Keratinocyte (primary cell): ENCODE results near the gene ARRB1. TPM values are rescaled to one million over a fixed set of nuclear protein-coding genes. Genes with fewer than 3 reads are reported as not detected.

Experiments
- DNase-seq: peaks from one replicate; pipeline ENCODE4 v3.0.0-alpha.2; 2011; ENCODE audit warnings: low read depth, missing footprints, low spot score
- FAIRE-seq: peaks from 2 replicates; lab custom pipeline; 2011; peaks lifted over from hg19 to GRCh38; lab: Jason Lieb, UNC
- H2AFZ ChIP-seq: 2 replicates; pipeline ENCODE4 v1.6.0; 2012; ENCODE audit warnings: low read length, control low read depth, inconsistent platforms; ENCODE audit not compliant: control insufficient read depth
- H3K27ac ChIP-seq: 2 replicates; pipeline ENCODE4 v1.5.1; 2011; ENCODE audit warnings: low read length; ENCODE audit not compliant: control insufficient read depth, insufficient read depth
- H3K27me3 ChIP-seq: 3 replicates; pipeline ENCODE4 v1.6.0; 2011; ENCODE audit warnings: low read length; ENCODE audit not compliant: control insufficient read depth, insufficient read depth; ENCODE audit errors: extremely low read depth
- H3K36me3 ChIP-seq, 2 experiments: 2 replicates in 1 of 2; 3 replicates in 1 of 2; pipeline ENCODE4 v1.5.1; 2011; ENCODE audit warnings: low read length in 2 of 2, mild to moderate bottlenecking in 1 of 2; ENCODE audit not compliant: control insufficient read depth in 2 of 2, insufficient read depth in 2 of 2; ENCODE audit errors: extremely low read depth in 1 of 2
- H3K4me1 ChIP-seq: 3 replicates; pipeline ENCODE4 v1.5.1; 2011; ENCODE audit warnings: low read length; ENCODE audit not compliant: control insufficient read depth, insufficient read depth; ENCODE audit errors: extremely low read depth
- H3K4me2 ChIP-seq: 3 replicates; pipeline ENCODE4 v1.6.0; 2011; ENCODE audit warnings: low read depth, low read length; ENCODE audit not compliant: control insufficient read depth, insufficient read depth; ENCODE audit errors: extremely low read depth
- H3K4me3 ChIP-seq, 3 experiments: fragments of 200-600 bp in 1 of 3; sonication (generic) in 1 of 3; 2 replicates in 2 of 3; 3 replicates in 1 of 3; pipeline ENCODE4 v1.5.1; 2011 to 2016; ENCODE audit warnings: low read length in 3 of 3, mild to moderate bottlenecking in 3 of 3, control low read depth in 2 of 3, inconsistent platforms in 1 of 3, low read depth in 1 of 3, mixed read lengths in 1 of 3, mixed run types in 1 of 3, moderate library complexity in 1 of 3; ENCODE audit not compliant: control insufficient read depth in 2 of 3, insufficient read depth in 2 of 3; ENCODE audit errors: extremely low read depth in 1 of 3
- H3K79me2 ChIP-seq: 2 replicates; pipeline ENCODE4 v1.6.0; 2012; ENCODE audit warnings: low read length; ENCODE audit not compliant: control insufficient read depth, insufficient read depth
- H3K9ac ChIP-seq: 3 replicates; pipeline ENCODE4 v1.6.0; 2011; ENCODE audit warnings: low read length; ENCODE audit not compliant: control insufficient read depth, insufficient read depth; ENCODE audit errors: extremely low read depth
- H3K9me1 ChIP-seq: 3 replicates; pipeline ENCODE4 v1.6.0; 2011; ENCODE audit warnings: low read length; ENCODE audit not compliant: control insufficient read depth, insufficient read depth; ENCODE audit errors: extremely low read depth
- H3K9me3 ChIP-seq: 2 replicates; pipeline ENCODE4 v1.5.1; 2012; ENCODE audit warnings: low read depth, low read length; ENCODE audit not compliant: control insufficient read depth
- H4K20me1 ChIP-seq: 3 replicates; pipeline ENCODE4 v1.6.0; 2011; ENCODE audit warnings: low read length; ENCODE audit not compliant: control insufficient read depth, insufficient read depth; ENCODE audit errors: extremely low read depth
- CTCF ChIP-seq, 3 experiments: IDR thresholded peaks in 1 of 3; conservative IDR thresholded peaks in 1 of 3; optimal IDR thresholded peaks in 1 of 3; 2 replicates in 2 of 3; 3 replicates in 1 of 3; pipeline versions ENCODE3 to v1.5.1; 2011; ENCODE audit warnings: low read length in 3 of 3, mild to moderate bottlenecking in 3 of 3, moderate library complexity in 2 of 3, control low read depth in 1 of 3, inconsistent platforms in 1 of 3; ENCODE audit not compliant: insufficient read depth in 2 of 3; ENCODE audit errors: extremely low read depth in 1 of 3
- EZH2 ChIP-seq: IDR thresholded peaks from one replicate; pipeline ENCODE4 v1.6.1; 2012; ENCODE audit warnings: inconsistent platforms, mild to moderate bottlenecking, low read length, moderate library complexity
- dilution Hi-C: fragments of 300-500 bp; cut with MboI; formaldehyde crosslinking; loops from one replicate; pipeline ENCODE4 v1.7.0; 2020; ENCODE audit warnings: low sequenced_read_pairs; ENCODE audit not compliant: extremely low pct_ligation_motif_present
- polyA plus RNA-seq, 5 experiments: library from polyadenylated mRNA; depleted of rRNA in 3 of 5; stranded (reverse) in 3 of 5; stranded (forward) in 1 of 5; unstranded in 1 of 5; fragments of >200 nt; gene quantifications; 1 replicate in 1 of 5; 2 replicates in 3 of 5; 3 replicates in 1 of 5; pipeline versions ENCODE4 v1.2.1 to v1.2.3, GENCODE V29; 2011 to 2012; ENCODE audit warnings: missing spikeins in 2 of 5, low read depth in 1 of 5, low replicate concordance in 1 of 5

Gene ARRB1
- polyA plus RNA-seq, 1 donor (not counting 4 experiments of a cell fraction or from before 2014, with no cell fraction given), result 0.94 TPM

- Histone ChIP-seq H3K79me2 (no peaks in the 10 kb centered on the region), H3K4me3 (no peak overlapping the region), H3K9ac (no peak overlapping the region), H2AFZ (no peak overlapping the region), H3K4me1 (no peaks in the 10 kb centered on the region), H3K27me3 (no peaks in the 10 kb centered on the region), H3K4me2 (no peak overlapping the region), H3K27ac (no peak overlapping the region), H3K9me1 (no peaks in the 10 kb centered on the region), H3K36me3 (no peaks in the 10 kb centered on the region), H4K20me1 (no peaks in the 10 kb centered on the region), H3K9me3 (no peaks in the 10 kb centered on the region)
- DNase-seq (no peak), FAIRE-seq (no peak)
- TF ChIP-seq EZH2 (no peak), CTCF (optimal IDR thresholded peaks at IDR 0.05 in 1 of 3, IDR thresholded peaks at IDR 0.05 in 1 of 3, conservative IDR thresholded peaks at IDR 0.05 in 1 of 3; ENCODE audit: extremely low read depth in 1 of 3, insufficient read depth in 2 of 3, low read length in 3 of 3) (no peak)
- dilution Hi-C loops, result no loop called here
Measured at GRCh38 chr11:75280770-75281468, 70.5 kb downstream of the ARRB1 start.

- H3K9me1 ChIP-seq, result no peaks in the 10 kb centered on the region
- no peaks in the 10 kb centered on the region for H3K36me3 ChIP-seq
- H3K79me2 ChIP-seq, result no peaks in the 10 kb centered on the region
- peak; percentile 15 for DNase-seq
- no peak overlapping the region for H3K27ac ChIP-seq
- H3K4me2 ChIP-seq, result no peak overlapping the region
- no peaks in the 10 kb centered on the region for H4K20me1 ChIP-seq
- no peak overlapping the region for H2AFZ ChIP-seq
- peak; percentile 57 for FAIRE-seq
- dilution Hi-C loops, result no loop called here
- no peaks in the 10 kb centered on the region for H3K4me1 ChIP-seq
- TF ChIP-seq EZH2, result no peak
- peak; percentile 96 to 99 (median 96) for TF ChIP-seq CTCF (optimal IDR thresholded peaks at IDR 0.05 in 1 of 3, IDR thresholded peaks at IDR 0.05 in 1 of 3, conservative IDR thresholded peaks at IDR 0.05 in 1 of 3; ENCODE audit: extremely low read depth in 1 of 3, insufficient read depth in 2 of 3, low read length in 3 of 3)
- no peak overlapping the region for H3K4me3 ChIP-seq
- no peak overlapping the region for H3K9ac ChIP-seq
- no peaks in the 10 kb centered on the region for H3K9me3 ChIP-seq
- H3K27me3 ChIP-seq, result no peaks in the 10 kb centered on the region
Measured at GRCh38 chr11:75280227-75280701, 71.2 kb downstream of the ARRB1 start.
